ENCODE measurements around the gene EEIG1. TPM values are rescaled to one million over a fixed set of nuclear protein-coding genes. Genes with fewer than 3 reads are reported as not detected.

The EEIG1 gene
- total RNA-seq, 1 experiment from 2014 or later = 176 TPM

GRCh38 chr9:127936347-127936852, 44.4 kb downstream of the EEIG1 start:
- ChIA-PET CTCF (no interaction called here), POLR2A (ENCODE audit: unreplicated experiment) (no interaction called here)
- Histone ChIP-seq H2AFZ (no peak overlapping the region), H3K4me2 (peak overlapping the region; percentile 92), H3K4me1 (replicated peaks; ENCODE audit: insufficient read depth) (peaks cover 27% of the 10 kb centered on the region), H3K9me3 (ENCODE audit: insufficient read depth, low read depth) (no peaks in the 10 kb centered on the region), H3K36me3 (ENCODE audit: low read depth) (peaks cover under 1% of the 10 kb centered on the region; the same call in 1 of the 2 replicates), H3K4me3 (peak overlapping the region; percentile 83), H3F3A (ENCODE audit: insufficient read depth, low read depth) (peaks cover 49% of the 10 kb centered on the region), H4K20me1 (ENCODE audit: insufficient read depth) (0 out of 2 replicates have a peak, but pooled peaks cover 2% of the 10 kb centered on the region), H3K9me2 (ENCODE audit: insufficient read depth) (no peaks in the 10 kb centered on the region), H3K79me2 (ENCODE audit: low read depth) (peaks cover 30% of the 10 kb centered on the region), H3K27ac (no peak overlapping the region), H3K27me3 (ENCODE audit: insufficient read depth, low read depth) (no peaks in the 10 kb centered on the region)
- no TSS peak for BruUV-seq (replicated peaks)
- no peak for DNase-seq
- no peak for TF ChIP-seq EZH2 (IDR thresholded peaks at IDR 0.05; ENCODE audit: low read depth)
- TF ChIP-seq CTCF (conservative IDR thresholded peaks at IDR 0.05) = no peak
- intact Hi-C loops (cut with micrococcal nuclease; ENCODE audit: unreplicated experiment) = loop anchor here (2.0 kb wide), 2 partner anchors 18 to 162 kb away; no protein-coding TSS in a partner anchor

GRCh38 chr9:127935765-127936221, 45.0 kb downstream of the EEIG1 start:
- H3K36me3 ChIP-seq (ENCODE audit: low read depth) = no peaks in the 10 kb centered on the region; the same call in 1 of the 2 replicates
- BruUV-seq (replicated peaks) = no TSS peak
- H4K20me1 ChIP-seq (ENCODE audit: insufficient read depth) = 0 out of 2 replicates have a peak, but pooled peaks cover 3% of the 10 kb centered on the region
- TF ChIP-seq CTCF (conservative IDR thresholded peaks at IDR 0.05) (no peak), EZH2 (IDR thresholded peaks at IDR 0.05; ENCODE audit: low read depth) (no peak)
- H3K27me3 ChIP-seq (ENCODE audit: insufficient read depth, low read depth) = no peaks in the 10 kb centered on the region
- H3K9me3 ChIP-seq (ENCODE audit: insufficient read depth, low read depth) = no peaks in the 10 kb centered on the region
- H3K4me1 ChIP-seq (replicated peaks; ENCODE audit: insufficient read depth) = peaks cover 33% of the 10 kb centered on the region
- H2AFZ ChIP-seq = no peak overlapping the region
- H3K4me2 ChIP-seq = peak overlapping the region; percentile 92
- no peaks in the 10 kb centered on the region for H3K9me2 ChIP-seq (ENCODE audit: insufficient read depth)
- no peak for DNase-seq
- no peak overlapping the region; the same call in 1 of the 2 replicates for H3K4me3 ChIP-seq
- peaks cover 50% of the 10 kb centered on the region for H3F3A ChIP-seq (ENCODE audit: insufficient read depth, low read depth)
- CTCF ChIA-PET = no interaction called here
- intact Hi-C loops (cut with micrococcal nuclease; ENCODE audit: unreplicated experiment) = loop anchor here (2.0 kb wide), 2 partner anchors 19 to 163 kb away; no protein-coding TSS in a partner anchor
- H3K27ac ChIP-seq = no peak overlapping the region
- POLR2A ChIA-PET (ENCODE audit: unreplicated experiment) = no interaction called here
- H3K79me2 ChIP-seq (ENCODE audit: low read depth) = peaks cover 30% of the 10 kb centered on the region

GRCh38 chr9:127934986-127935385, 45.8 kb downstream of the EEIG1 start:
- Histone ChIP-seq H3K79me2 (ENCODE audit: low read depth) (peaks cover 30% of the 10 kb centered on the region), H3K9me3 (ENCODE audit: insufficient read depth, low read depth) (no peaks in the 10 kb centered on the region), H3K27ac (no peak overlapping the region), H3K36me3 (ENCODE audit: low read depth) (no peaks in the 10 kb centered on the region; the same call in 1 of the 2 replicates), H4K20me1 (ENCODE audit: insufficient read depth) (0 out of 2 replicates have a peak, but pooled peaks cover 3% of the 10 kb centered on the region), H3K4me1 (replicated peaks; ENCODE audit: insufficient read depth) (peaks cover 37% of the 10 kb centered on the region), H3K27me3 (ENCODE audit: insufficient read depth, low read depth) (no peaks in the 10 kb centered on the region), H3K4me3 (no peak overlapping the region), H3K9me2 (ENCODE audit: insufficient read depth) (no peaks in the 10 kb centered on the region), H3F3A (ENCODE audit: insufficient read depth, low read depth) (peaks cover 46% of the 10 kb centered on the region), H2AFZ (no peak overlapping the region), H3K4me2 (no peak overlapping the region)
- intact Hi-C loops (cut with micrococcal nuclease; ENCODE audit: unreplicated experiment) = no loop called here
- no peak for TF ChIP-seq CTCF (conservative IDR thresholded peaks at IDR 0.05)
- TF ChIP-seq EZH2 (IDR thresholded peaks at IDR 0.05; ENCODE audit: low read depth) = no peak
- CTCF ChIA-PET = no interaction called here
- POLR2A ChIA-PET (ENCODE audit: unreplicated experiment) = interaction anchor here (0.6 kb wide), 2 partner anchors 322 to 1694 kb away, joined by 3 read pairs; no protein-coding TSS in a partner anchor
- DNase-seq = no peak
- no TSS peak for BruUV-seq (replicated peaks)
